GM12874 (cell line): ENCODE results near the gene MBOAT2.
A peak's percentile ranks its signal among the peaks of the same experiment; 100 is the strongest.

Experiments
- TF ChIP-seq, protein P1 (sequence below): IDR thresholded peaks from 2 replicates; pipeline ENCODE4 v1.5.1; 2011; ENCODE audit warnings: low read depth, mild to moderate bottlenecking, control low read depth, low read length, moderate library complexity; ENCODE audit not compliant: insufficient read depth

Gene MBOAT2

DNA sequence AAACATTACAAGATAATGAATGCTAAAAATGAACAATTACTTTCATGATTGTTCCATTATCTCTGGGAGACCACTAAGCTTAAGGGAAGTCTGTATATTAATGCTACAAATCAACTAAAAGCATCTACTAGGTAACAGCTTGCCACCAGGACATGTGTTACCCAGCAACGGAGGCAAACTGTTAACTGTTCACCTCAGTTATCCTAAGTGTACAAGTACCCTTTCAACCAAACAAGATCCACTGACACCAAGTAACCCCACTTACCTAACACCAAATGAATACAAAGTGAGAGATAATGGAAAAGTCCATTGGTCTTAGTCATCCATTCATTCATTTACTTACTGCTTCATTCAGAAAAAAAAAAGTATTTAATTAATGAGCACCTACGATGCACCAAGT, 111.4 kb downstream of the MBOAT2 start:
- TF ChIP-seq, protein P1, sequence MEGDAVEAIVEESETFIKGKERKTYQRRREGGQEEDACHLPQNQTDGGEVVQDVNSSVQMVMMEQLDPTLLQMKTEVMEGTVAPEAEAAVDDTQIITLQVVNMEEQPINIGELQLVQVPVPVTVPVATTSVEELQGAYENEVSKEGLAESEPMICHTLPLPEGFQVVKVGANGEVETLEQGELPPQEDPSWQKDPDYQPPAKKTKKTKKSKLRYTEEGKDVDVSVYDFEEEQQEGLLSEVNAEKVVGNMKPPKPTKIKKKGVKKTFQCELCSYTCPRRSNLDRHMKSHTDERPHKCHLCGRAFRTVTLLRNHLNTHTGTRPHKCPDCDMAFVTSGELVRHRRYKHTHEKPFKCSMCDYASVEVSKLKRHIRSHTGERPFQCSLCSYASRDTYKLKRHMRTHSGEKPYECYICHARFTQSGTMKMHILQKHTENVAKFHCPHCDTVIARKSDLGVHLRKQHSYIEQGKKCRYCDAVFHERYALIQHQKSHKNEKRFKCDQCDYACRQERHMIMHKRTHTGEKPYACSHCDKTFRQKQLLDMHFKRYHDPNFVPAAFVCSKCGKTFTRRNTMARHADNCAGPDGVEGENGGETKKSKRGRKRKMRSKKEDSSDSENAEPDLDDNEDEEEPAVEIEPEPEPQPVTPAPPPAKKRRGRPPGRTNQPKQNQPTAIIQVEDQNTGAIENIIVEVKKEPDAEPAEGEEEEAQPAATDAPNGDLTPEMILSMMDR, result no peak

DNA sequence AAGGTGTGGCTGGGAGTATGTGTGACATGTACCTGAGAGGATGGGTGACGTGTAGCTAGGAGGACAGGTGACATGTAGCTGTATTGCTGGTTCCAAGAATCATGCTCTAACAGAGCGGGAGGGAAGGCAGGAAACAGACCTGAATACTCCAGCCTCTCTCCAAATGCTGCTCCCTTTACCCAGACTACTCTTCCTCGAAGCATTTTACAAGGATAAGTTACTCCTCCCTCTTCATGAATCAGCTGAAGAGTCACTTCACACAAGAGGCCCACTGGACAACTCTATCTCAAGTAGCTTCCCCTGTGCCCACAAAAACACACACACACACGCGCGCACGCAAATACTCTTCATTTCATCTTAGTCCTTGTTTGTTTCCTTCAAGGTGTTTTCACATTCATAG, 113.5 kb downstream of the MBOAT2 start:
- TF ChIP-seq, protein P1, result no peak

DNA sequence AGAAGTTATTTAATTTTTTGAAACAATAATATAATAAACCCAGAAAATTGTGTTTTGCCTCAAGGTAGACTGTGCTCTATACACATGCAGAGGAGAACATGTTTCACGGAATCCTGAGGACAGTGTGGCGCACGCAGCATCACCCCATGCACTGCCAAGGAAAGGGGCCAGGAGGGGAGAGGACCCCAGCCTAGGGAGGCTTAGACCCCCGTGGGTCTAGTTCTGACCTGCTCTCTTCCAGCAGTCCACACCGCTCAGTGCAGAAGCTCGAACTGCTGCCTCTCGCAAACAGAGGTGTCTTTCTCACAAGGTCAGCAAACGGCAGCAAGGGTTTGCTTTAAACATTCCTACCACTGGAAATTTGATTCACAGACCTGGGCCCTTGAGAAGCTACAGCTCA, 114.5 kb downstream of the MBOAT2 start:
- TF ChIP-seq, protein P1, result no peak

DNA sequence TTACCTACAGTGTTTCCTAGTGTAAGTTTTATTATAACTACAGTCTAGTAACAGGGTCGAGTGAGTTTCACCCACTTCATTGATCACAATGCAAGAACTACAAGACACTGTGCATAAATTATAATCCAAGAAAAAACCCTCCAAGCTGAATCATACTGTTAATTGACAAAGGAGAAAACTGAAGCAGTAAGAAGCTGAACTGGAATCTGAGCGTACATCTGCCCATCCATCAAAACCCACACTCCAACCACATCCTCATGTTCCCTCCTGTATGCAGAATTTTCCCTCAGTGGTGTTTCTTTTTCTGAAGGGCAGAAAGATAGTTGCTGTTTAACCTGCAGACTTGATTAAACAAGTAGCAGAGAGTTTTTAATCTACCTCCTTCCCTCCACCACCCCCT, 116.6 kb downstream of the MBOAT2 start:
- TF ChIP-seq, protein P1, result no peak

DNA sequence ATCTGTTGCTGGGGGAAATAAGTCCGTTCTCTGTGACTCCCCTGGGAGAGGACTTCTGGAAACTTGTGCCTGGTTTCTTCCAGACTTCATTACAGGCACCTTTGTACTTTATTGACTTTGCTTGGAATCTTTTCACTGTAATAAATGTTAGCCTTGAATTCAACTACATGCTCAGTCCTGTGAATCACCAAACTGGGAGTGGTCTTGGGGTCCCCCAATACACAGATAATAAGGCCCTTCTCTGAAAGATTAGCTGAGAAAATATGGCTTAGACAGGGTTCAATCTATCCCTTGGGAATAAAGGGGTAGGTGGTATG, 117.3 kb downstream of the MBOAT2 start:
- TF ChIP-seq, protein P1, result no peak

DNA sequence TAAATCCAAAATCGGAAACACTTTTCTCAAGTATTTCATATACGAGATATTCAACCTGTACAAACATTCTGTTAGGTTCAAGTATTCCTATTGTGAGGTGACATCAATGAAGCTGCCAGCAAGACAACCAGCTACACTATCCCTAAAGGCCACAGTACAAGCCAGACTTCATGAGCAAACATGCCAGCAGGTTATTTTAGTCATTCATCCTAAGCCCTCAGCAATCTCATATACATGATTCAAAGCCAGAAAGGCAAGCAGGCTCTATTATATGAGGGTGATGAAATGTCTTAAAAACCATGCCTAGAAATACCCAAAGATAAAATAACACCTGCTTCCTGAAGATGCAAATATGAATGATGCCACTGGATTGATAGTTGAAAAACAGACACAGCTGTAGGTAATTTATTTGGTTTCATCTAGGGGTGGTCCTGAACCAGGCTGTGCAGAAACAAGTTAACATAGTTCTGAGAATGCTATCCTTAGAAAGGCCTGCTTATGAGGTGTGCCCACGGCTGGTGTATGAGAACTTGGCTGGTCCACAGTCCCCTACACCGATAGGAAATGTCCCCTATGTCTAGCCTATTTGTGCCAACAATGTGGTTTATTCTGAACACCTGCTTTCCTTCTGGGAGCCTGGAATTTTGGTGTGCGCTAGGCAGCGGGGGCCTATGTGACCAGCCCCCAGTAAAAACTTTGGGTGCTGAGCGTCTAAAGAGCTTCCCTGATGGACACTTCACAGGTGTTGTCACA, 117.9 kb downstream of the MBOAT2 start:
- TF ChIP-seq, protein P1, result no peak

DNA sequence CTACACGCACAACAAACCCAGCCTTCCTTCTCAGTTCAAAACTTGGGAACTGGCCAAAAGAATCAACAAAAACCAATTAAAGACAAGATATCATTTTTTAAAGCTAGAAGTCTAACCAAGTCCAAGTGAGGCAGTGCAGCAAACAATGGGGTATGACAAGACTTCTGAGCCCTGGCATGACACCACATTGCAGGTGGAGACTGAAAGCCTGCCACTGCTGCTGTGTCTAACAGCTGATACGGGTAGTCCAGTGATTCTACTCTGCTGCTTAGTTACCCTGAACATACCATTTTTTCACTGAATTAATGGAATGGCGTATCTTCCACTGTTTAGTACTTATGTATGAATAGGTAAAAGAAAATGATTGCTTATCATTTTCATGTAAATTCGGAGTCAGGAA, 118.7 kb downstream of the MBOAT2 start:
- TF ChIP-seq, protein P1, result no peak

DNA sequence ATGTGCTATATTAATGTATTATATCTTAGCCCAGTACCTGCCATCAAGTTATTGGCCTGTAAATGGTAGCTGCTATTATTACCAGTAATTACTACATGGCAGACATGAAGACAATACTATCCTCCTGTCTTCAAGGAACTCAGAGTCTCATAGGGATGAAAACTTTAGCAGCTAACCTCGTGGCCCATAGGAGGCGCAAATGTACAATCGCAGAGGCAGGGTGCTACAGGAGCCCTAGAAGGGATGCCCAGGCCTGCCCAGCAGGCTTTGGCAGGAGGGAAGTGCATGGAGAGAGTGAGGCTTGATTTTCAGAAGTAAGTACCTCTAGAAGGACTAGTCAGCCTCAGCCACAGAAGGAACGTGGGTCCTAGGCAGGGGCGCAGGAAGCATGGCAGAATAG, 121.4 kb downstream of the MBOAT2 start:
- TF ChIP-seq, protein P1, result peak; percentile 34; the same call in 1 of the 2 replicates
